Rectal smooth muscle tissue (tissue), 1 donor: ENCODE data around the gene NPAT.

ENCODE experiments used
- H3K27ac ChIP-seq: one replicate; pipeline ENCODE4 v1.7.0; 2013; ENCODE audit warnings: low read depth, low read length, inconsistent platforms
- H3K27me3 ChIP-seq: one replicate; pipeline ENCODE4 v1.7.0; 2013; ENCODE audit warnings: low read length; ENCODE audit not compliant: control insufficient read depth, insufficient read depth
- H3K36me3 ChIP-seq: one replicate; pipeline ENCODE4 v1.7.0; 2013; ENCODE audit warnings: low read length; ENCODE audit not compliant: control insufficient read depth, insufficient read depth
- H3K4me1 ChIP-seq: one replicate; pipeline ENCODE4 v1.7.0; 2013; ENCODE audit warnings: low read length; ENCODE audit not compliant: control insufficient read depth, insufficient read depth
- H3K4me3 ChIP-seq: one replicate; pipeline ENCODE4 v1.7.0; 2013; ENCODE audit warnings: low read length
- H3K9ac ChIP-seq: one replicate; pipeline ENCODE4 v1.7.0; 2013; ENCODE audit warnings: low read length

NPAT gene

GRCh38 chr11:108222574-108223347 is at the start of gene NPAT, which contains the start of gene ATM:
Gene NPAT (minus strand): TSS chr11:108222638. CDS start chr11:108222536, 102 bp downstream.
Gene ATM (plus strand): TSS chr11:108223067. CDS start chr11:108227625, 4,558 bp downstream.
- H3K27ac ChIP-seq: peak within 1 kb of the TSS; percentile 86
- no peaks in the 10 kb centered on the region for H3K36me3 ChIP-seq
- H3K9ac ChIP-seq: peak within 1 kb of the TSS; percentile 66
- no peaks in the 10 kb centered on the region for H3K27me3 ChIP-seq
- H3K4me3 ChIP-seq: peak within 1 kb of the TSS; percentile 93
- H3K4me1 ChIP-seq: peaks cover 11% of the 10 kb centered on the region

GRCh38 chr11:108269583-108269982 is 47.1 kb upstream of the NPAT start:
- H3K36me3 ChIP-seq: peaks cover 4% of the 10 kb centered on the region
- no peak overlapping the region for H3K9ac ChIP-seq
- no peak overlapping the region for H3K4me3 ChIP-seq
- no peaks in the 10 kb centered on the region for H3K4me1 ChIP-seq
- no peaks in the 10 kb centered on the region for H3K27me3 ChIP-seq
- H3K27ac ChIP-seq: no peak overlapping the region

- no peak overlapping the region for H3K9ac ChIP-seq
- no peak overlapping the region for H3K27ac ChIP-seq
- no peaks in the 10 kb centered on the region for H3K4me1 ChIP-seq
- H3K27me3 ChIP-seq: no peaks in the 10 kb centered on the region
- no peak overlapping the region for H3K4me3 ChIP-seq
- H3K36me3 ChIP-seq: peaks cover 18% of the 10 kb centered on the region
These were observed 30.7 kb upstream of the NPAT start for GRCh38 chr11:108253176-108253575.

GRCh38 chr11:108246885-108247284 is 24.4 kb upstream of the NPAT start:
- Histone ChIP-seq H3K27me3 (no peaks in the 10 kb centered on the region), H3K36me3 (no peaks in the 10 kb centered on the region), H3K9ac (no peak overlapping the region), H3K4me1 (no peaks in the 10 kb centered on the region), H3K4me3 (no peak overlapping the region), H3K27ac (no peak overlapping the region)

- no peaks in the 10 kb centered on the region for H3K27me3 ChIP-seq
- H3K9ac ChIP-seq: no peak overlapping the region
- H3K4me3 ChIP-seq: no peak overlapping the region
- no peaks in the 10 kb centered on the region for H3K4me1 ChIP-seq
- H3K36me3 ChIP-seq: no peaks in the 10 kb centered on the region
- H3K27ac ChIP-seq: no peak overlapping the region
These were observed 23.9 kb upstream of the NPAT start for GRCh38 chr11:108246308-108246707.

- Histone ChIP-seq H3K27me3 (no peaks in the 10 kb centered on the region), H3K27ac (no peak overlapping the region), H3K4me3 (no peak overlapping the region), H3K4me1 (no peaks in the 10 kb centered on the region), H3K9ac (no peak overlapping the region), H3K36me3 (peaks cover 2% of the 10 kb centered on the region)
These were observed 20.0 kb upstream of the NPAT start for GRCh38 chr11:108242422-108242821.

- Histone ChIP-seq H3K36me3 (peaks cover 2% of the 10 kb centered on the region), H3K27ac (no peak overlapping the region), H3K9ac (no peak overlapping the region)
These were observed 19.0 kb upstream of the NPAT start for GRCh38 chr11:108241330-108242037.

GRCh38 chr11:108239076-108239475 is 16.6 kb upstream of the NPAT start:
- H3K27ac ChIP-seq: no peak overlapping the region
- no peak overlapping the region for H3K9ac ChIP-seq
- no peak overlapping the region for H3K4me3 ChIP-seq
- H3K4me1 ChIP-seq: no peaks in the 10 kb centered on the region
- no peaks in the 10 kb centered on the region for H3K27me3 ChIP-seq
- peaks cover 2% of the 10 kb centered on the region for H3K36me3 ChIP-seq

More at GRCh38 chr11:108241330-108242037, 19.0 kb upstream of the NPAT start:
- H3K4me1 ChIP-seq: no peaks in the 10 kb centered on the region
- H3K4me3 ChIP-seq: no peak overlapping the region
- no peaks in the 10 kb centered on the region for H3K27me3 ChIP-seq

GRCh38 chr11:108237058-108237481 is 14.6 kb upstream of the NPAT start:
- H3K36me3 ChIP-seq: peaks cover 2% of the 10 kb centered on the region
- no peaks in the 10 kb centered on the region for H3K4me1 ChIP-seq
- H3K27me3 ChIP-seq: no peaks in the 10 kb centered on the region
- H3K27ac ChIP-seq: no peak overlapping the region
- no peak overlapping the region for H3K9ac ChIP-seq
- no peak overlapping the region for H3K4me3 ChIP-seq

GRCh38 chr11:108235633-108236032 is 13.2 kb upstream of the NPAT start:
- Histone ChIP-seq H3K4me3 (no peak overlapping the region), H3K36me3 (peaks cover 5% of the 10 kb centered on the region), H3K4me1 (no peaks in the 10 kb centered on the region), H3K27me3 (no peaks in the 10 kb centered on the region), H3K9ac (no peak overlapping the region), H3K27ac (no peak overlapping the region)

- H3K4me3 ChIP-seq: no peak overlapping the region
- H3K36me3 ChIP-seq: peaks cover 4% of the 10 kb centered on the region
- no peak overlapping the region for H3K27ac ChIP-seq
- H3K4me1 ChIP-seq: no peaks in the 10 kb centered on the region
- no peaks in the 10 kb centered on the region for H3K27me3 ChIP-seq
- H3K9ac ChIP-seq: no peak overlapping the region
These were observed 12.8 kb upstream of the NPAT start for GRCh38 chr11:108235192-108235591.

GRCh38 chr11:108233277-108233945 is 11.0 kb upstream of the NPAT start:
- no peak overlapping the region for H3K9ac ChIP-seq
- H3K27ac ChIP-seq: no peak overlapping the region
- no peaks in the 10 kb centered on the region for H3K27me3 ChIP-seq
- no peaks in the 10 kb centered on the region for H3K4me1 ChIP-seq
- peaks cover 6% of the 10 kb centered on the region for H3K36me3 ChIP-seq
- H3K4me3 ChIP-seq: no peak overlapping the region
